Measurements from ENCODE around the gene PEX5L.

Gene PEX5L

GRCh38 chr3:179840985-179841384, 195.8 kb downstream of the PEX5L start:
- no peak for DNase-seq (ENCODE audit: low read depth)
- TF ChIP-seq, protein P1, sequence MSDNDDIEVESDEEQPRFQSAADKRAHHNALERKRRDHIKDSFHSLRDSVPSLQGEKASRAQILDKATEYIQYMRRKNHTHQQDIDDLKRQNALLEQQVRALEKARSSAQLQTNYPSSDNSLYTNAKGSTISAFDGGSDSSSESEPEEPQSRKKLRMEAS (IDR thresholded peaks at IDR 0.05; ENCODE audit: low read depth, low read length) = no peak
- TF ChIP-seq MYC (IDR thresholded peaks at IDR 0.05; ENCODE audit: low read depth, low read length) = no peak
- TF ChIP-seq CTCF (IDR thresholded peaks at IDR 0.05; ENCODE audit: low read depth, low read length) = no peak
- no peak for TF ChIP-seq POLR2A (IDR thresholded peaks at IDR 0.05; ENCODE audit: extremely low read depth, insufficient read length)
- H3K4me3 ChIP-seq (ENCODE audit: low read depth, low read length) = no peak overlapping the region

GRCh38 chr3:179837374-179837773, 199.4 kb downstream of the PEX5L start:
- no peak overlapping the region for H3K4me3 ChIP-seq (ENCODE audit: low read depth, low read length)
- TF ChIP-seq MYC (IDR thresholded peaks at IDR 0.05; ENCODE audit: low read depth, low read length) = no peak
- peak; percentile 19 for DNase-seq (ENCODE audit: low read depth)

DNA sequence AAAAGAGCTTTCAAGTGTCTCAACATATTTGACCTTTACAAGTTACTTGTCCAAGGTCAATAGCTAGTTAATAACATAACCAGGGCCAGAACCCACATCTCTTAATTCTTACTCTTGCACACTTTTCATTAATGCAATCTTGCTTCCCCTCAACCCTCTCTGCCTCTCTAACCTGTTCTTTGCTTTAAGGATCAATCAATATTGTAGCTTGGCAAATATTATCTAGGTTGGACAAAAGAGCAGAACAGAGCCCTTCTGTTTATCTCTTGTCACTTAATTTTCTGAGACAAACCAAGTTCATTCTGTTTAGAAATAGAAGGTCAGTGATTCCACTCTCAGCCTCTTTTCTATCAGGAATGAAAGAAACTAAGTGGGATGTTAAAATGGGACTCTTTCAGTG, 203.4 kb downstream of the PEX5L start:
- TF ChIP-seq MYC (IDR thresholded peaks at IDR 0.05; ENCODE audit: low read depth, low read length) = no peak
- TF ChIP-seq POLR2A (IDR thresholded peaks at IDR 0.05; ENCODE audit: extremely low read depth, insufficient read length) = no peak
- TF ChIP-seq CTCF (IDR thresholded peaks at IDR 0.05; ENCODE audit: low read depth, low read length) = no peak
- TF ChIP-seq, protein P1 (IDR thresholded peaks at IDR 0.05; ENCODE audit: low read depth, low read length) = no peak
- H3K4me3 ChIP-seq (ENCODE audit: low read depth, low read length) = no peak overlapping the region
- DNase-seq (ENCODE audit: low read depth) = no peak

DNA sequence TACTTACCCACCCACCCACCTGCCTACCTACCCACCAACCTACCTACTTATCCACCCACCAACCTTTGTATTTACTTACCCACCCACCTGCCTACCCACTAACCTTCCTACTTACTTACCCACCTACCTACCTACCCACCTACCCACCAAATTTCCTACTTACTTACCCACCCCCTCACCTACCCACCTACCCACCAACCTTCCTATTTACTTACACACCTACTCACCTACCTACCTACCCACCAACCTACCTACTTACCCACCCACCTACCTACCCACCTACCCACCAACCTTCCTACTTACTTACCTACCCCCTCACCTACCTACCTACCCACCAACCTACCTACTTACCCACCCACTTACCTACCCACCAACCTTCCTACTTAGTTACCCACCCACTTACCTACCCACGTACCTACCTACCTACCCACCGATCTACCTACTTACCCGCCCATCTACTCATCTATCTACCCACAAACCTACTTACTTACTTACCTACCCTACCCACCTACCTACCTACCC, 204.3 kb downstream of the PEX5L start:
- TF ChIP-seq MYC (IDR thresholded peaks at IDR 0.05; ENCODE audit: low read depth, low read length) = no peak
- TF ChIP-seq CTCF (IDR thresholded peaks at IDR 0.05; ENCODE audit: low read depth, low read length) = no peak
- TF ChIP-seq, protein P1 (IDR thresholded peaks at IDR 0.05; ENCODE audit: low read depth, low read length) = no peak
- no peak for TF ChIP-seq POLR2A (IDR thresholded peaks at IDR 0.05; ENCODE audit: extremely low read depth, insufficient read length)
- no peak overlapping the region for H3K4me3 ChIP-seq (ENCODE audit: low read depth, low read length)
- DNase-seq (ENCODE audit: low read depth) = no peak

- no peak for DNase-seq (ENCODE audit: low read depth)
- TF ChIP-seq CTCF (IDR thresholded peaks at IDR 0.05; ENCODE audit: low read depth, low read length) = no peak
- TF ChIP-seq MYC (IDR thresholded peaks at IDR 0.05; ENCODE audit: low read depth, low read length) = no peak
- TF ChIP-seq POLR2A (IDR thresholded peaks at IDR 0.05; ENCODE audit: extremely low read depth, insufficient read length) = no peak
- TF ChIP-seq, protein P1 (IDR thresholded peaks at IDR 0.05; ENCODE audit: low read depth, low read length) = no peak
- H3K4me3 ChIP-seq (ENCODE audit: low read depth, low read length) = no peak overlapping the region
These were observed 207.3 kb downstream of the PEX5L start for GRCh38 chr3:179829401-179829800.

GRCh38 chr3:179828738-179829137, 208.0 kb downstream of the PEX5L start:
- TF ChIP-seq POLR2A (IDR thresholded peaks at IDR 0.05; ENCODE audit: extremely low read depth, insufficient read length) (no peak), MYC (IDR thresholded peaks at IDR 0.05; ENCODE audit: low read depth, low read length) (no peak), CTCF (IDR thresholded peaks at IDR 0.05; ENCODE audit: low read depth, low read length) (no peak)
- TF ChIP-seq, protein P1 (IDR thresholded peaks at IDR 0.05; ENCODE audit: low read depth, low read length) = no peak
- DNase-seq (ENCODE audit: low read depth) = no peak
- H3K4me3 ChIP-seq (ENCODE audit: low read depth, low read length) = no peak overlapping the region
